Panc1 (cell line): Measurements from ENCODE around the gene IGFL1.
"Not testable (repeated sequence)": the region's sequence is repeated elsewhere in the genome, so short reads cannot be mapped to it uniquely, and the experiment has no call there.

Experiments
- SIN3A ChIP-seq: IDR thresholded peaks from 2 replicates; pipeline ENCODE4 v1.6.1; 2012; ENCODE audit warnings: low read depth, mild to moderate bottlenecking, low read length, moderate library complexity, borderline replicate concordance; ENCODE audit not compliant: insufficient read depth
- TCF7L2 ChIP-seq: IDR thresholded peaks from 2 replicates; pipeline ENCODE4 v1.6.1; 2011; ENCODE audit warnings: mild to moderate bottlenecking, low read depth, low read length, inconsistent platforms
- TF ChIP-seq, protein P1 (sequence below): fragments of 450-650 bp; IDR thresholded peaks from 2 replicates; pipeline ENCODE4 v1.5.1; 2017; ENCODE audit warnings: mild to moderate bottlenecking
- TF ChIP-seq, protein P2 (sequence below), 2 experiments: IDR thresholded peaks; 2 replicates each; pipeline ENCODE4 v1.6.1; 2011 to 2012; ENCODE audit warnings: low read depth in 2 of 2, control low read depth in 1 of 2, low read length in 1 of 2, mild to moderate bottlenecking in 1 of 2, moderate library complexity in 1 of 2; ENCODE audit not compliant: insufficient read depth in 1 of 2

DNA sequence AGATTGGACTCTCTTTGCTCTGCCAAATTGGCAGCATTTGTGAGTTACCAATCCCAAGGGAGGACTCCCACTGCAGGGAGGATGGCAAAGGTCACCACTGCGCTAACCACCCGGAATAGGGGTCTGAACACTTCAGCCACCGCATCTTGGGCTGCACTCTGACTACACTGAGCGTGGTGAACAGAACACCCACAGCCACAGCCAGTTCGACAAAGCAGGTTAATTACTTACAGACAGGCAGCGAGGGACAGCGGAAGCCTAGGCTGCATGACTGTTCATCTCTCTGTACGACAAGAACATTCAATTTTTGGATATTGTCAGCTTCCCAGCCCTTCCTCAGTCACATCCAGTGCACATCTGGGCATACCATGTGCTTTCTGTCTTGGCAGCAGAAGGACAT, 21.7 kb upstream of the IGFL1 start:
- TF ChIP-seq, protein P1, sequence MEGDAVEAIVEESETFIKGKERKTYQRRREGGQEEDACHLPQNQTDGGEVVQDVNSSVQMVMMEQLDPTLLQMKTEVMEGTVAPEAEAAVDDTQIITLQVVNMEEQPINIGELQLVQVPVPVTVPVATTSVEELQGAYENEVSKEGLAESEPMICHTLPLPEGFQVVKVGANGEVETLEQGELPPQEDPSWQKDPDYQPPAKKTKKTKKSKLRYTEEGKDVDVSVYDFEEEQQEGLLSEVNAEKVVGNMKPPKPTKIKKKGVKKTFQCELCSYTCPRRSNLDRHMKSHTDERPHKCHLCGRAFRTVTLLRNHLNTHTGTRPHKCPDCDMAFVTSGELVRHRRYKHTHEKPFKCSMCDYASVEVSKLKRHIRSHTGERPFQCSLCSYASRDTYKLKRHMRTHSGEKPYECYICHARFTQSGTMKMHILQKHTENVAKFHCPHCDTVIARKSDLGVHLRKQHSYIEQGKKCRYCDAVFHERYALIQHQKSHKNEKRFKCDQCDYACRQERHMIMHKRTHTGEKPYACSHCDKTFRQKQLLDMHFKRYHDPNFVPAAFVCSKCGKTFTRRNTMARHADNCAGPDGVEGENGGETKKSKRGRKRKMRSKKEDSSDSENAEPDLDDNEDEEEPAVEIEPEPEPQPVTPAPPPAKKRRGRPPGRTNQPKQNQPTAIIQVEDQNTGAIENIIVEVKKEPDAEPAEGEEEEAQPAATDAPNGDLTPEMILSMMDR = not testable (repeated sequence)
- TF ChIP-seq SIN3A, TCF7L2: not testable (repeated sequence)
- TF ChIP-seq, protein P2, sequence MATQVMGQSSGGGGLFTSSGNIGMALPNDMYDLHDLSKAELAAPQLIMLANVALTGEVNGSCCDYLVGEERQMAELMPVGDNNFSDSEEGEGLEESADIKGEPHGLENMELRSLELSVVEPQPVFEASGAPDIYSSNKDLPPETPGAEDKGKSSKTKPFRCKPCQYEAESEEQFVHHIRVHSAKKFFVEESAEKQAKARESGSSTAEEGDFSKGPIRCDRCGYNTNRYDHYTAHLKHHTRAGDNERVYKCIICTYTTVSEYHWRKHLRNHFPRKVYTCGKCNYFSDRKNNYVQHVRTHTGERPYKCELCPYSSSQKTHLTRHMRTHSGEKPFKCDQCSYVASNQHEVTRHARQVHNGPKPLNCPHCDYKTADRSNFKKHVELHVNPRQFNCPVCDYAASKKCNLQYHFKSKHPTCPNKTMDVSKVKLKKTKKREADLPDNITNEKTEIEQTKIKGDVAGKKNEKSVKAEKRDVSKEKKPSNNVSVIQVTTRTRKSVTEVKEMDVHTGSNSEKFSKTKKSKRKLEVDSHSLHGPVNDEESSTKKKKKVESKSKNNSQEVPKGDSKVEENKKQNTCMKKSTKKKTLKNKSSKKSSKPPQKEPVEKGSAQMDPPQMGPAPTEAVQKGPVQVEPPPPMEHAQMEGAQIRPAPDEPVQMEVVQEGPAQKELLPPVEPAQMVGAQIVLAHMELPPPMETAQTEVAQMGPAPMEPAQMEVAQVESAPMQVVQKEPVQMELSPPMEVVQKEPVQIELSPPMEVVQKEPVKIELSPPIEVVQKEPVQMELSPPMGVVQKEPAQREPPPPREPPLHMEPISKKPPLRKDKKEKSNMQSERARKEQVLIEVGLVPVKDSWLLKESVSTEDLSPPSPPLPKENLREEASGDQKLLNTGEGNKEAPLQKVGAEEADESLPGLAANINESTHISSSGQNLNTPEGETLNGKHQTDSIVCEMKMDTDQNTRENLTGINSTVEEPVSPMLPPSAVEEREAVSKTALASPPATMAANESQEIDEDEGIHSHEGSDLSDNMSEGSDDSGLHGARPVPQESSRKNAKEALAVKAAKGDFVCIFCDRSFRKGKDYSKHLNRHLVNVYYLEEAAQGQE (IDR thresholded peaks at IDR 0.05; ENCODE audit: insufficient read depth in 1 of 2, low read depth in 2 of 2, low read length in 1 of 2) = not testable (repeated sequence)
